HCT116 (cell line): ENCODE measurements around the gene PDPK1. TPM values are rescaled to one million over a fixed set of nuclear protein-coding genes. Genes with fewer than 3 reads are reported as not detected.
A peak's percentile ranks its signal among the peaks of the same experiment; 100 is the strongest.

Experiments
- ATAC-seq: fragments of 200-7000 bp; cut with Tn5 transposase; 2 replicates; pipeline ENCODE4 v1.9.1; 2020; ENCODE audit warnings: mild to moderate bottlenecking, moderate library complexity
- BruUV-seq: library from RNA; stranded (reverse); fragments of 400-500 nt; replicated peaks from 2 replicates; lab custom pipeline; 2021; lab: Mats Ljungman, UMichigan
- CTCF ChIA-PET: fragments of 300-600 bp; sonication (Branson Sonifier 250); formaldehyde crosslinking; loops from one replicate; lab custom pipeline; 2021; ENCODE audit warnings: antibody characterized with exemption; lab: Charles Lee
- POLR2A ChIA-PET: fragments of 300-600, 350-600 bp; sonication (Branson Sonifier 250); formaldehyde crosslinking; loops from one replicate; lab custom pipeline; 2021; ENCODE audit warnings: antibody characterized with exemption; lab: Charles Lee
- RAD21 ChIA-PET, 2 experiments: fragments of 300-600 bp; sonication (Branson Sonifier 250); formaldehyde crosslinking; loops; one replicate each; lab custom pipeline; 2023; ENCODE audit warnings: low total read pairs in 2 of 2; ENCODE audit not compliant: uncharacterized antibody in 2 of 2, unreplicated experiment in 2 of 2, low non-redundant PET in 1 of 2; lab: Charles Lee
- DNase-seq: peaks from one replicate; pipeline ENCODE4 v3.0.0-alpha.2; 2010; ENCODE audit warnings: low read depth, low spot score
- H2AFZ ChIP-seq: fragments of 200-600 bp; shearing (Covaris generic), sonication (generic); 2 replicates; pipeline ENCODE4 v1.6.1; 2017; ENCODE audit warnings: low read depth, mixed run types, mixed read lengths, antibody characterized with exemption, low read length; ENCODE audit not compliant: poor library complexity, severe bottlenecking
- H3K27ac ChIP-seq: 2 replicates; pipeline ENCODE4 v1.5.1; 2012; ENCODE audit warnings: low read depth, low read length
- H3K27me3 ChIP-seq: fragments of 200-600 bp; sonication (generic); 2 replicates; pipeline ENCODE4 v1.6.1; 2016; ENCODE audit warnings: mixed run types, low read length, mixed read lengths; ENCODE audit not compliant: insufficient read depth
- H3K36me3 ChIP-seq, 2 experiments: fragments of 200-500 bp in 1 of 2; fragments of 200-600 bp in 1 of 2; sonication (Bioruptor generic) in 1 of 2; sonication (generic) in 1 of 2; 2 replicates each; pipeline versions ENCODE4 v1.5.1 to v1.6.1; 2014 to 2016; ENCODE audit warnings: low read length in 2 of 2, inconsistent platforms in 1 of 2, mixed read lengths in 1 of 2, mixed run types in 1 of 2; ENCODE audit not compliant: insufficient read depth in 2 of 2, control insufficient read depth in 1 of 2
- H3K4me1 ChIP-seq, 2 experiments: fragments of 200-600 bp in 1 of 2; sonication (generic) in 1 of 2; 2 replicates each; pipeline versions ENCODE4 v1.5.1 to v1.6.1; 2012 to 2017; ENCODE audit warnings: low read length in 2 of 2, inconsistent platforms in 1 of 2, mild to moderate bottlenecking in 1 of 2, mixed read lengths in 1 of 2, mixed run types in 1 of 2, moderate library complexity in 1 of 2; ENCODE audit not compliant: insufficient read depth in 2 of 2, control insufficient read depth in 1 of 2
- H3K4me2 ChIP-seq: fragments of 200-600 bp; sonication (generic); 2 replicates; pipeline ENCODE4 v1.6.1; 2017; ENCODE audit warnings: mixed run types, low read length, mixed read lengths
- H3K4me3 ChIP-seq, 2 experiments: fragments of 200-600 bp in 1 of 2; sonication (generic) in 1 of 2; replicated peaks in 1 of 2; 2 replicates each; pipeline ENCODE4 v1.5.1; 2011 to 2016; ENCODE audit warnings: low read length in 2 of 2, control low read depth in 1 of 2, low read depth in 1 of 2, mild to moderate bottlenecking in 1 of 2, mixed read lengths in 1 of 2, mixed run types in 1 of 2
- H3K79me2 ChIP-seq: fragments of 200-600 bp; sonication (generic); 2 replicates; pipeline ENCODE4 v1.6.1; 2017; ENCODE audit warnings: mild to moderate bottlenecking, mixed run types, low read length, moderate library complexity, mixed read lengths; ENCODE audit not compliant: insufficient read depth
- H3K9ac ChIP-seq: fragments of 200-600 bp; sonication (generic); 2 replicates; pipeline ENCODE4 v1.6.1; 2016; ENCODE audit warnings: low read length, mixed read lengths
- H3K9me2 ChIP-seq: fragments of 200-600 bp; sonication (generic), shearing (Covaris generic); 2 replicates; pipeline ENCODE4 v1.6.1; 2017; ENCODE audit warnings: mixed run types, mild to moderate bottlenecking, moderate library complexity; ENCODE audit not compliant: insufficient read depth
- H3K9me3 ChIP-seq, 2 experiments: fragments of 200-500 bp in 1 of 2; fragments of 200-600 bp in 1 of 2; sonication (Bioruptor generic) in 1 of 2; sonication (generic) in 1 of 2; 2 replicates each; pipeline ENCODE4 v1.6.1; 2014 to 2017; ENCODE audit warnings: low read length in 2 of 2, mixed read lengths in 2 of 2, inconsistent platforms in 1 of 2, low read depth in 1 of 2, mild to moderate bottlenecking in 1 of 2, mixed run types in 1 of 2, moderate library complexity in 1 of 2; ENCODE audit not compliant: control insufficient read depth in 1 of 2, insufficient read depth in 1 of 2
- H4K20me1 ChIP-seq: fragments of 200-600 bp; sonication (generic), shearing (Covaris generic); 2 replicates; pipeline ENCODE4 v1.6.1; 2017; ENCODE audit warnings: mixed run types, mild to moderate bottlenecking, moderate library complexity; ENCODE audit not compliant: insufficient read depth
- intact Hi-C: fragments of 100-400 bp; cut with micrococcal nuclease; formaldehyde crosslinking; loops from 2 replicates; pipeline ENCODE4 v1.10.0; 2022
- total RNA-seq: library from RNA; stranded (reverse); gene quantifications from one replicate; pipeline ENCODE4 v1.2.1, GENCODE V29; 2021; ENCODE audit not compliant: unreplicated experiment
- TF ChIP-seq, protein P1 (sequence below): IDR thresholded peaks from 2 replicates; pipeline ENCODE4 v1.6.1; 2012
- TF ChIP-seq, protein P2 (sequence below), 3 experiments: fragments of 200-600 bp in 1 of 3; sonication (generic) in 1 of 3; IDR thresholded peaks in 2 of 3; conservative IDR thresholded peaks in 1 of 3; 2 replicates each; pipeline ENCODE4 v1.5.1; 2012 to 2017; ENCODE audit warnings: low read depth in 2 of 3, low read length in 2 of 3, antibody characterized with exemption in 1 of 3, borderline replicate concordance in 1 of 3, control low read depth in 1 of 3, mild to moderate bottlenecking in 1 of 3, mixed read lengths in 1 of 3, mixed run types in 1 of 3, moderate library complexity in 1 of 3; ENCODE audit not compliant: insufficient read depth in 1 of 3

The PDPK1 gene
- total RNA-seq, 1 experiment from 2014 or later: 36.1 TPM

DNA sequence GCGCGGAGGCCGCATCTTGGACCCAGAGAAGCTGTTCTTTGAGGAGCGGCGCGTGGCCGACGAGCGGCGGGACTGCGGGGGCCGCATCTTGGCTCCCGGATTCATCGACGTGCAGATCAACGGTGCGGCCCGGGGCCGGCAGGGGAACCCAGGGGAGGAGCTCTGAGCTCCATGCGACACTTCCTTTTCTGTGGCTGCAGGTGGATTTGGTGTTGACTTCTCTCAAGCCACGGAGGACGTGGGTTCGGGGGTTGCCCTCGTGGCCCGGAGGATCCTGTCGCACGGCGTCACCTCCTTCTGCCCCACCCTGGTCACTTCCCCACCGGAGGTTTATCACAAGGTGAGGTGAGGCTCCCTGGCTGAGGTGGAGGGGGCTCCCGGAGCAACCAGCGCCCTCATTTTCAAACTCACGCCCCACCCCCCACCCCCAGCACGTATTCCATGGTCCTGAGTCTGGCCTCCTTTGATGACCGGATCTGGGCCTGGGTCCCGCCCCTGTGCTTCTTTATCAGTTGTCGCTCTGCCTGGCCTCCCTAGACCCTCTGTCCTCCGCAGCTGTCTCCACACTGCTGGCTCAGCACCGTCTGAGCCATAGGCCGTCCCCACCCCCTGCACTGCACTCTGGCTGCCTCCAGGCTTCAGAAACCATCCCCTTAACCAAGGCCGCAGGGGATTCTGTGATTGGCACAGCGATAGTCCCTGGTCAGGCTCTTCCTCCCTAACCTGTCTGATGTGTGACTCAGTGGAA, 16.9 kb upstream of the PDPK1 start:
- CTCF ChIA-PET: no interaction called here

More for the DNA sequence above, 16.9 kb upstream of the PDPK1 start:
- Histone ChIP-seq H3K27me3 (no peaks in the 10 kb centered on the region), H3K36me3 (peaks cover 9 to 20% of the 10 kb centered on the region in 2 experiments; a peak in 2 of 4 replicates), H3K4me1 (peaks cover 11 to 36% of the 10 kb centered on the region in 2 experiments), H3K9ac (peak overlapping the region; percentile 94), H3K79me2 (peaks cover 67% of the 10 kb centered on the region), H3K27ac (peak overlapping the region; percentile 57)
- RAD21 ChIA-PET: no interaction called here
- intact Hi-C loops: no loop called here
- TF ChIP-seq, protein P1, sequence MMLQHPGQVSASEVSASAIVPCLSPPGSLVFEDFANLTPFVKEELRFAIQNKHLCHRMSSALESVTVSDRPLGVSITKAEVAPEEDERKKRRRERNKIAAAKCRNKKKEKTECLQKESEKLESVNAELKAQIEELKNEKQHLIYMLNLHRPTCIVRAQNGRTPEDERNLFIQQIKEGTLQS: no peak
- TF ChIP-seq, protein P2, sequence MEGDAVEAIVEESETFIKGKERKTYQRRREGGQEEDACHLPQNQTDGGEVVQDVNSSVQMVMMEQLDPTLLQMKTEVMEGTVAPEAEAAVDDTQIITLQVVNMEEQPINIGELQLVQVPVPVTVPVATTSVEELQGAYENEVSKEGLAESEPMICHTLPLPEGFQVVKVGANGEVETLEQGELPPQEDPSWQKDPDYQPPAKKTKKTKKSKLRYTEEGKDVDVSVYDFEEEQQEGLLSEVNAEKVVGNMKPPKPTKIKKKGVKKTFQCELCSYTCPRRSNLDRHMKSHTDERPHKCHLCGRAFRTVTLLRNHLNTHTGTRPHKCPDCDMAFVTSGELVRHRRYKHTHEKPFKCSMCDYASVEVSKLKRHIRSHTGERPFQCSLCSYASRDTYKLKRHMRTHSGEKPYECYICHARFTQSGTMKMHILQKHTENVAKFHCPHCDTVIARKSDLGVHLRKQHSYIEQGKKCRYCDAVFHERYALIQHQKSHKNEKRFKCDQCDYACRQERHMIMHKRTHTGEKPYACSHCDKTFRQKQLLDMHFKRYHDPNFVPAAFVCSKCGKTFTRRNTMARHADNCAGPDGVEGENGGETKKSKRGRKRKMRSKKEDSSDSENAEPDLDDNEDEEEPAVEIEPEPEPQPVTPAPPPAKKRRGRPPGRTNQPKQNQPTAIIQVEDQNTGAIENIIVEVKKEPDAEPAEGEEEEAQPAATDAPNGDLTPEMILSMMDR (IDR thresholded peaks at IDR 0.05 in 2 of 3, conservative IDR thresholded peaks at IDR 0.05 in 1 of 3; ENCODE audit: borderline replicate concordance in 1 of 3, insufficient read depth in 1 of 3, low read depth in 2 of 3, low read length in 2 of 3): 0 out of 6 replicates have a peak, but pooled peaks of 1 of the 3 experiments have one; percentile 8
- TF ChIP-seq, all 23 proteins: peak for 1
- no peaks in the 10 kb centered on the region for H3K9me3 ChIP-seq
- peak; percentile 71 for ATAC-seq
- peak overlapping the region; percentile 99 for H3K4me2 ChIP-seq
- H4K20me1 ChIP-seq: peaks cover 5% of the 10 kb centered on the region; the same call in 1 of the 2 replicates
- no TSS peak for BruUV-seq
- H3K4me3 ChIP-seq: peak overlapping the region; percentile 77 to 89
- POLR2A ChIA-PET: interaction anchor here (1.1 to 1.8 kb wide), 2 partner anchors 12 to 252 kb away, joined by 3 to 6 read pairs; no protein-coding TSS in a partner anchor
- no peaks in the 10 kb centered on the region for H3K9me2 ChIP-seq
- H2AFZ ChIP-seq: no peak overlapping the region
- no peak for DNase-seq
